Activated CD8-positive, alpha-beta memory T cell treated with anti-CD3 and anti-CD28 coated beads, Interleukin-2, amount 50 U/mL, for 24 hours (primary cell): Measurements from ENCODE around the gene TMEM143.
"Not testable (repeated sequence)": the region's sequence is repeated elsewhere in the genome, so short reads cannot be mapped to it uniquely, and the experiment has no call there.

Source experiments
- DNase-seq: peaks from one replicate; pipeline ENCODE4 v3.0.0-alpha.2; 2020; ENCODE audit errors: extremely low read depth

TMEM143 gene

GRCh38 chr19:48330012-48330681, 33.6 kb downstream of the TMEM143 start:
- DNase-seq, result peak; percentile 60

GRCh38 chr19:48329167-48329891, 34.4 kb downstream of the TMEM143 start:
- no peak for DNase-seq

GRCh38 chr19:48325265-48325910, 38.4 kb downstream of the TMEM143 start, which contains the start of gene EMP3:
TSS of gene EMP3 (plus strand) at chr19:48325552. CDS start at chr19:48326845, 1,293 bp downstream.
- peak; percentile 66 for DNase-seq

GRCh38 chr19:48321622-48322591, 41.8 kb downstream of the TMEM143 start:
- DNase-seq, result peak; percentile 87

- peak; percentile 89 for DNase-seq
These were observed 42.4 kb downstream of the TMEM143 start for GRCh38 chr19:48321372-48321621.

GRCh38 chr19:48319647-48320541, 43.8 kb downstream of the TMEM143 start:
- DNase-seq, result no peak

GRCh38 chr19:48318286-48318987, 45.3 kb downstream of the TMEM143 start:
- DNase-seq, result no peak

GRCh38 chr19:48317708-48317960, 46.1 kb downstream of the TMEM143 start:
- not testable (repeated sequence) for DNase-seq

- no peak for DNase-seq
These were observed 48.0 kb downstream of the TMEM143 start for GRCh38 chr19:48315712-48316111.

- no peak for DNase-seq
These were observed 52.4 kb downstream of the TMEM143 start for GRCh38 chr19:48311384-48311783.

GRCh38 chr19:48310227-48310626, 53.5 kb downstream of the TMEM143 start:
- DNase-seq, result no peak

- DNase-seq, result not testable (repeated sequence)
These were observed 54.0 kb downstream of the TMEM143 start for GRCh38 chr19:48309731-48310130.

- no peak for DNase-seq
These were observed 54.8 kb downstream of the TMEM143 start for GRCh38 chr19:48308631-48309586.

GRCh38 chr19:48303866-48304265, 59.9 kb downstream of the TMEM143 start:
- DNase-seq, result no peak

GRCh38 chr19:48303367-48303766, 60.4 kb downstream of the TMEM143 start:
- no peak for DNase-seq

GRCh38 chr19:48302600-48302959, 61.2 kb downstream of the TMEM143 start:
- DNase-seq, result no peak

- DNase-seq, result no peak
These were observed 61.7 kb downstream of the TMEM143 start for GRCh38 chr19:48301886-48302599.

- DNase-seq, result no peak
These were observed 65.8 kb downstream of the TMEM143 start for GRCh38 chr19:48297975-48298374.
